Renal cortex interstitium (tissue), 11 donors: ENCODE data around the gene DDX27. TPM values are rescaled to one million over a fixed set of nuclear protein-coding genes. Genes with fewer than 3 reads are reported as not detected.
A peak's percentile ranks its signal among the peaks of the same experiment; 100 is the strongest.

ENCODE experiments used
- DNase-seq, 11 donors: peaks; one replicate each; pipeline ENCODE4 v3.0.0-alpha.2; 2013; ENCODE audit warnings: low read depth in 9 of 11, low spot score in 4 of 11; ENCODE audit errors: extremely low read depth in 1 of 11
- polyA plus RNA-seq, 3 donors: library from polyadenylated mRNA; unstranded; fragments of 120-200 nt; gene quantifications; one replicate each; pipeline ENCODE4 v1.2.1, GENCODE V29; 2013; ENCODE audit not compliant: insufficient read length in 3 of 3

DDX27 gene
- polyA plus RNA-seq, 3 donors: 47.1 to 52.0 (median 48.4) TPM

DNA sequence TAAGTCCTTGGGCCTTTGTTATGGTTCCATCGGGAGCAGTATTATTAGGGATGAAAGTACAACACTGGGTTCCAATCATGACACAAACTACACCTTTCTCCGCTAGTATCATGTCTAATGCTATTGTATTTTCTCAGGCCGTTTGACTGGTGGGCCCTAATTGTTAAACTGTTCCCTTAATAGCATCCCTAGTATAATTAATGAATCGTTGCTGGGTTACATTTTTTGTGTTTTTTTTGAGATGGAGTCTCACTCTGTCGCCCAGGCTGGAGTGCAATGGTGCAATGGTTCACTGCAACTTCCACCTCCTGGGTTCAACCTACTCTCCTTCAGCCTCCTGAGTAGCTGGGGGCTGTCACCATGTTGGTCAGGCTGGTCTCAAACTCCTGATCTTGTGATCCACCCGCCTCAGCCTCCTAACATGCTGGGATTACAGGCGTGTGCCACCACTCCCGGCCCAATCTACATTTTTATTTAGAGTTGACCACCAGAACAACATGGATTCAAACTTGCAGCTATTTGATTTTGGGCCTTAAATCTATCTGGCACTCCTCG lies 62.8 kb downstream of the DDX27 start:
- DNase-seq: no peak

DNA sequence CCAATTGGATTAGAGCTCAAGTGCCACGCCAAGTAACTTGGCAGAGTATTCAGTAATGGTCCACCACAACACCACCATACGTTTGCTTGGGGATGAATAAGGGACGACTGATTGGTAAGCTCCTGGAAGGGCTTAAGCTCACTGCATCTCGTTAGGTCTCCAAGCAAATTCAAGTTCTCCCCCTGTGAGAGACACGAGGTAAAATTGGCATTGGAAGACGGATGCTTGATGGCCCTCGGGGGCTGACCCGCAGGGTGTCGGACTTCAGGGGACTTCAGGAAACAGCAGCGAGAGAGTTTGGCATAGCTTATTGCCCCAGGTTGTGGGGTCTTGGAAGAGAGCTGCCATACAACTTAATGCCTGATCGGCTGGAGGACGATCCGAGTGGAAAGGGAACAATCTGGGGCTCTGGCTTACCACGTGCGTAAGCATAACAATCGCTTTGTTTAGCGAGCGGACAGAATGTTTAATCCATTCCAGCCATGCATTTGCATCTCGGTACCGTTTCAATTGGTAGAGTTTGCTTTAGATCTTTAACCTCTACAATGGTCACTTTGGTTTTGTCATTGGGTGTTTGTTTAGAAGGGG lies 63.5 kb downstream of the DDX27 start:
- no peak for DNase-seq

DNA sequence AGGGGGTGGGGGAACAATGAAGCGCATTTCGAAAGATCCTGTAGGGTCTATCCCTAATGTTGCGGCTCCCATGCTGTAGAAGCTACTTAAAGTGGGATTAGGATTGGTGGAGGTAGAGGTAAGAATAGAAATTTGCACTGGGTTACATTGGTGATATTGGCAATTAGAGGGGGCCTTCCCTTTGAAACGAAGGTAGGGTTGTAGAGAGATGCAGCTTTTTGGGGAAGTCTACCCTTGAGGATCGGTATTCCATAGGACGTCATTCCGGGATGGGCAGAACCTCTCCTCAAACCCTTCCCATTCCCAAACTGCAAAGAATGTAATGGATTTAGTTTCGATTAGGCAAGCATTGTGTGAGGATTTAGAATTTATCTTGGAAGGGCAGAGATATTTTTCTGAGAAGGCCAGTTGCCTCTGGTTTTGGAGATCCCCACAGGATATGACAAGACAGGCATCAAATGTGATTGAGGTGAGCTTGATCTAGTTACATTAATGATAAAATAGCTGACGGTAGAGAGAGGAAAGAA lies 64.0 kb downstream of the DDX27 start:
- no peak for DNase-seq

DNA sequence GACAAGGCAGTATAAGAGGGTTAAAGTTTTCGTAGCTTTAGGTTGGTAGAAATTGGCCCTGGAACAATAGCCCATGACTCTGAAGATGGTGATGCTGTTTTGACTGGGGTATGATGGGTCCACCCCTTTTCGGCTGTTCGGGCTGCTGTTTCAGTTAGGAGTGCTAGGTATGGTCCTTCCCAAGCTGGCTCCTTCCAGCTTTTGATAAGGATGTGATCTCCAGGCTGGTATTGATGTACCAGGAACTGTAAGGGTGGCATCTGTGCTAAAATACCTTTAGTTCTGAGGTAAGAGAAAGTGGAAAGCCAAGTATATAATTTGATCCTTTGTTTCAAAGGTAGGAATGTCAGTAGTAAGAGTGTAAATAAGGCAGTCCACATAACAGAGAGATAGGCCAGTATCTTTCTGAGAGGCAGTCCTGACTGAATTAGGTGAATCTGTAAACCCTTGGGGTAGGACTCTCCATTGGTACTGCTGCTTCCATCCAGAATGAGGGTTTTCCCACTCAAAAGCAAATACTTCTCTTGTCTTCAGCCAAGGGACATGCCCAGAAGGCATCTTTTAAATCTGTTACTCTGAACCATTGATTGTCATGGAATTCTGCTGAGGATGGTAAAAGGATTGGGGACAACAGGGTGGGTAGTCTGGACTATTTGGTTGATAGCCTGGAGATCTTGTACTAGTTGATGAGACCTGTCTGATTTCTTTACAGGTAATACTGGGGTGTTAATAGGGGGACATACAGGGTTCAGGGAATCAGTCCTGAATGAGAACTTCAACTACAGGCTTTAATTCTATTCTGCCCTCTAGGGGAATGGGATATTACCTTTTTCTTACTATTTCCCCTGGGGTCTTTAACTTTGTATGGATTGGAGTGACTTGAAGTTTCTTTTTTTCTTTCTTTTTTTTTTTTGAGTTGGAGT lies 64.7 kb downstream of the DDX27 start:
- DNase-seq: no peak

DNA sequence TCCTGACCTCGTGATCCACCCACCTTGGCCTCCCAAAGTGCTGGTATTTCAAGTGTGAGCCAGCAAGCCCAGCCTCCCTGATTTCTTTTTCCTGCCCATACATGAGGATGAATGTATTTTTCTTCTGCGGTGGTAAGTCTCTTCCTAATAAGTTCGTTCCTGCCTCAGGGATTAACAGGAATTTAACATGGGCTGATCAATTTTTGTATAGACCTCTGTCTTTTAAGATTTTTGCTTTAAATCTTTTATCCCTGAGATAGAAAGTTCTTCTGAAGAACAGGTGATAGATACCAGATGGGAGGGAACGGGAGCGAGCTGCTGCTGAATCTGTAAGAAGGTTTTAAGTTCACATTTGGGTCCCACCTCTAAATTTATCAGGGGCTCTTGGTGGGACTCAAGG lies 65.6 kb downstream of the DDX27 start:
- DNase-seq: no peak

DNA sequence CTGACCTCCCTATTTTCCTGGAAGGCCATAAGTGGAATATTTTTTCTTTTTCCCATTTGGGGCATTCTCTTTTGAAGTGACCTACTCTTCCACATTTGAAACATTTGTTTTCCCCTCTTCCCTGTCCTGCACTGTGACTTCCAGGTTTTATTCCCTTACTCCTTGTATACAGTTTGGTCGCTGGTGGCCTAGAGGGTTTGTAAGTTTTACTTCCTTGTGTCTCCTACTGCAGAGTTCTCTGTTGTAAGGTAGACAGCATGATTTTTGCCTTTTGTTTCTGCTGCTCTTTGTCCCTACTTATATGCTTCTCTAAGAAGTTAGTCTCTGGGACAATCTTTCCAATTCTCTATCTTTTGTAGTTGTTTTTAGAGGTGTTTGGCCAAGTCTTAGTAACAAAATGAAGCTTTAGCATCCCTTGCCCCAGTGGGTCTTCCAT lies 66.0 kb downstream of the DDX27 start:
- no peak for DNase-seq

DNA sequence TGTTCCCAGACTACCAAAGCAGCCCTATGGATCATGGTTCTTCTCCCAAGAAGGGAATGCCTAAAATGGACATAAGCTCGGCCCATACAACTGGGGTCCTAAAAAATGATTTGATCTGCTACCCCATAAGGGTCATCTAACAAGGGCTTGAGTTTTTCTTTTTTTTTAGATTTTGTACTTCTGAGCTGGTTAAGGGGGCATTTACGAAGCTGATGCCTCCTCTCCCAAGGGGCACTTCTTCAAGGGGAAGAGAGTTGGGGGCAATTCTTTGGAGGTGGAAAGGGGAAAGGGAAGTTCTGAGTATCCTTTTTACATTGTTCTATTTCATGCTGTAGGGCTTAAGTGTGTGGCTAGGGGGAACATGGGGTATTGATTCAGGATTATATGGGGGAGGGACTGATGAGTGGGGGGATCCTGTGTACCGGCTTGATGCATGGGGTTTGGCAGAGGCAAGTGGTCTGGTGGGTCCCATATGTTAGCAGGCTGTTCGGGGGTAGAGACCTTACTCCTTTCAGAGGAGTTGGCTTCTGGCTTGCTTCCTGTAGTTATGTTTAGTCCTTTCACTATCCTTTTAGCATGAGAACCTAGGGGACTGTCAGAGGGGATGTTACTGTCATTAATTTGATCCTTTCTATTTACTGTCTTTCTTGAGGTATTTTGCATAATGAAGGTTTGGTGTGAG lies 66.7 kb downstream of the DDX27 start:
- DNase-seq: no peak

DNA sequence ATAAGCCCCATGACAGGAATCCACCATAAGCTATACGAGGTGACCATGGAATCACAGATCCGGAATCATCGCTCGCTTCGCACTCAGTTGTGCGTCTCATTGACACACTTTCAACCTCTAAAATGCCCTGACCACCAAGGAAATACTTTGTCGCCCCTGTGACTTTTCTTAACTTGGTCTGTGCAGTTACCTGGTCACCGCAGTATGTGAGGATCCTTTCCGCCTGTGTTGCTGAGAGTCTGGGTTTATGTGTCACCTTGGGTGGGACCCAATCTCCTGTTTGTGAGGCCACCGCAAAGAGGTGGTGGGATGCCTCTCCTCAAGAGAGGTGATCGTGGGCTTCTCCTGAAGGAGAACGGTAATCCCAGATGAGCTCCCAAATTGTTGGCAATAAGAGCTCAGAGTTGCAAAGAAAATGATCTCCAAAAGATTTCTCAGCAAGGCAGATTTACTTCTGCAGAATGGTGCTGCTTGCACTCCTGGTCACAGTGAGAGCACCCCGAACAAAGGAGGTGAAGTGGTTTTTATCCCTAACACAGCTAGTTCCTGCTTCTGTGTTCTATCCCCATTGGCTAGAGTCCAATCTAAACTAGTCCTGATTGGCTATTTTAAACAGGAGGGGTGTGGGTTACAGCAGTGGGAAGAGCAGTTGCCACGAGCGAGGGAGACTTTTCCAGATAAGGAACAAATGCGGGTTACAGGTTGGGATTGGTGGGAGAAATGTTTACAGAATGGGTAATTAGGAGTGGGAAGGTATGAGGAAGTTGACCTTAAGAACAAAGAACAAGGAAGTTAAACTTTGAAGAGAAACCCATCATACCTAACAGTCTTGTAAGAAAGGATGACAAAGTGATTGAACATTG lies 67.7 kb downstream of the DDX27 start:
- no peak for DNase-seq

DNA sequence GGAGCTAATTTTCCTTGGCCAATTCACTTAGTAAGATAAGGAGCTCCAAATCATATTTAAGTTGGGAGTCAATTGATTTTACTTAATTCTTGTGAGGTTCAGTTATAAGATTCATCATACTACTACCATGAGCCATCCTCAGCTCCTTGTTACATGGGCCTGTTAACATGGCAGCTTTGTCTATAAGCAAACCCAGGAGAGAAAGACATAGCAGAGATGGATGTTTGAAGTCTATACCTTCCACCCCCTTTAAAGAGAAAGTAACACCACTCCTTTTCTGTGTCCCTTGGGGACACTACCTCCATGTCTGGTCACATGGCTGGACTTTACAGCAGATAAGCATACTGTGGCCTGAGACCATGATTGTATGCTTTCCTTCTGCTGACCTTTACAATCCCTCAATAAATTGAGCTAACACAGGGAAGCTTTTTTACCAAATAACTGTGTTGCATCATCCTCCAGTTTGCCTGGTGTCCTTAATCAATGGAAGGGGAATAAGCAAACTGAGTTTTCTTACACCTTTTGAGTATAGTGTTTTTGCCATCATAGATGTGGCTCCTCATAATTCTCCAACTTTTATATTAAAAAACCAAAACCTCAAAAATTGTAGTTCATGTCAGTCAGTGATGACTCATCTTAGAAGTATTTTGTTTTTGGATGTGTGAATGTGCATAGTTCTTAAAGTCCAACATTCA lies 68.5 kb downstream of the DDX27 start:
- no peak for DNase-seq

DNA sequence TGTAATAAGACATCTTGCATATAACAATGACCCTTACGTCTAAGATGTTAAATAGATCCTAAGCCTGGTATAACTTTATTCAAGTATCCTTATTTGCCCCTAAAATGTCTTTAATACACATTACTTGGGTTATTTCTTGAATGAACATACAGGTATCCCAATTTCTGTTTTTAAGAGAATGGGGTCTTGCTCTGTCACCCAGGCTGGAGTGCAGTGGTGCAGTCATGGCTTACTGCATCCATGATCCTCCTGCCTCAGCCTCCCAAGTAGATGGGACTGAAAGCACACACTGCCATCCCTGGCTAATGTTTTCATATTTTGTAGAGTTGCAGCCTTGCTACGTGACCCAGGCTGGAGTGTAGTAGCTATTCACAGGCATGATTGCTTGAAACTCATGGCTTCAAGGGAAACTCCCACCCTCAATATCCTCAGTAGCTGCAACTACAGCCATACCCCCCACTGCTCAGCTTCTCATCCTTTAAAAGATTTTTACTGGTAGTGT lies 69.1 kb downstream of the DDX27 start:
- no peak for DNase-seq

DNA sequence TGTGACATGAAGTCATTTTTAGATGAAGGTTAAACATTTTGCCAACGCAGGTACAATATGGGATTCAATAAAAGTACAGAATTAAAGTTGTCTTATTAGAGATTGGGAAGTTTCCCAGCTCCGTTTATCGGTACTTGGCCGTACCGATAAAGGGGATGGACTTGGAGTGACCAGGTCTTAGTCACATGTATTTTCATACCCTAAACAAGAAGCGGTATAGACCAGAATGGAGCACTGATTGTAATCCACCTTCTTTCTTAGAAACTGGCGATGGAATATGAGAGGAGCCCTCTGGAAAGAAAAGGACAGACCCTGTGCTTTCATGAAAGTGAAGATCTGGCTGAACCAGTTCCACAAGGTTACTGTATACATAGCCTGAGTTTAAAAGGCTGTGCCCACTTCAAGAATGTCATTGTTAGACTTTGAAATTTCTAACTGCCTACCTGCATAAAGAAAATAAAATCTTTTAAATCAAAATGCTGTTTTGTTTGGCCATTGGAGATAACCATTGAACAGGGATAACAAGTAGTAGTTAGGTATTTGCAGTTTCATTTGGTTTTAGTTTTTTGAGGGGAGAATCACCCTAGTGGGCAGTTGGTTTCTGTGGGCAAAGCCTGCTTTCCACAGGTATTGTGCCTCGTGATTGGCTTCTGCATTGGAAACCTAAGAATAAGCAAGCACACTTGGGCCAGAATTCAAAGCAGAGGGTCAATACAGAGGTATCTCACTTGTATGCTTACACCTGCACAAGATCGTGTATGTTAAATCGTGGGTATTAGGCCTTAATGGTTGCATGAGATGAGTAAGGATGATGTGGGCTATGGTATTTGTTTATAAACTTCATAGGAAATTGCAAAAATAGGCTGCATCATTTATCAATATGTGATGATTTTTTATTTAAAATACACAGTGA lies 69.8 kb downstream of the DDX27 start:
- DNase-seq: peak in 1 of 11 donors; percentile 46

DNA sequence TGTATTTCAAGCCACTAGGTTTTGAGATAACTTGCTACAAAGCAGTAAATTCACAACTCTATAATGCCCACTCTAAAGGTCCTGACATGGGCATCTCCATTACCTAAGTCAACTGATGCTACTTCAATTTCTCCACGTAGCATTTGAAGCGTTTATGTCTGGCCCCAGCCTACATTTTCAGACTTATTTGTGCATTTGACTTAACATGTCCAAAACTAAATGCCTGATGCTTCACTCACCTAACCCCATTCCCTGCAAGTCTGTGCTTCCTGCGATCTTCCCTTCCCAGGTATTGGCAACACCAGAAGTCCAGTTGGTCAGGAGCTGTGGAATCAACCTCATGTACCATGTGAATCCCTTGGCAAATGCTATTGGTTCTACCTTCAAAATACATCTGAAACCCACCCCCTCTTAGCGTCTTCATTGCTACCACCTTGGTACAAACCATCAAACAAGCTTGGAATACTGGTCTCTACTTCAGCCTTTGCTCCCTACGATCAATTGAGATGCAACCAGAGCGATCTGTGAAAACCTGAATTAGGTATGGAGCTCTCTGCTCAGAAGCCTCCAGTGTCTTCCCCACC lies 71.5 kb downstream of the DDX27 start:
- DNase-seq: no peak

DNA sequence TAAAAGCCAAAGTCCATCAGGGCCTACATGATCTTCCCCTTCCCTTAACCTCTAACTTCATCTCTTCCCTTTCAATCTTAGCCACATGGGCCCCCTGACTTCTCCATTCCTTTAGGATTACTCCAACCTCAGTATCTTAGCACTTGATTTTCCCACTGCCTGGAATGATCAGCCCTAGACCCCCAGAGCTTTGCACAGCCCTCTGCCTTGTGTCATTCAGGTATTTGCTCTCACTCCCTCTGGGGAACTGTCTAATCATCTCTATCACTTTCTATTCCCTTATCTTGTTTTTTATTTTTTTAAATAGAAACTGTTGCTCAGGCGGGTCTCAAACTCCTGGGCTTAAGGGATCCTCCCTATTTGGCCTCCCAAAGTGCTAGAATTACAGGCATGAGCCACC lies 72.0 kb downstream of the DDX27 start:
- DNase-seq: no peak

DNA sequence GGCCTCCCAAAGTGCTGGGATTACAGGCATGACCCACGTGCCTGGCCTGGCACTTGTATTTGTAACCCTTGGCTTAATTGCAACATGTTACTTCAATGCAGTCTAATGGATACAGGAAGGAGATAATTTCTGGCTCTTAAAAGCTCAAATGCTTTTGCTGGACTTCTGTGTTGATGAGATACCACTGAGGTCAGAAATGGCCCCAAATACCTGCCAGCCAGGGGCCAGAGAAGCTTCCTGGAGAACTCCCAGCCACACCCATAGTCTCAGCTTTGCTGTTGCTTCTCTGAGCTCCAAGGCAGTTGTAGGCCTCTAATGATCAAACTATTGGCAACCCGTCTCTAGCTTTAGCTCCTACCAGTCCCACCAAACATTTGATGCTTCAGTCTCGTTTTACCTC lies 72.8 kb downstream of the DDX27 start:
- DNase-seq: no peak

DNA sequence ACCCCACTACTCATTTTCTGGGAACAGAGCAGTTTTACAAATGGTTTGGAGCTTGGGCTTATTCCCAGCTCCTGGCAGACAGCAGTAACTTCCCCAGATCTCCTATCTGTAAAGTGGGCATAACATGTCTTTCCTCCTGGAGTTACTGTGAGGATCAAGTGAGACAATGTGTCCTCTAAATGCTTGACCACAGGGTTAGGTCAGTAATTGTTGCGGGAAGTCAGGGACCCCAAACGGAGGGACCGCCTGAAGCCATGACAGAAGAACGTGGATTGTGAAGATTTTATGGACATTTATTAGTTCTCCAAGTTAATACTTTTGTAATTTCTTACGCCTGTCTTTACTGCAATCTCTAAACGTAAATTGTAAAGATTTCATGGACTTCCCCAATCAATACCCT lies 73.9 kb downstream of the DDX27 start:
- DNase-seq: no peak
